EL (cell line): ENCODE measurements around the gene CSTF1.
A peak's percentile ranks its signal among the peaks of the same experiment; 100 is the strongest.
"Not testable (repeated sequence)": the region's sequence is repeated elsewhere in the genome, so short reads cannot be mapped to it uniquely, and the experiment has no call there.

ENCODE experiments used
- DNase-seq: peaks from one replicate; pipeline ENCODE4 v3.0.0-alpha.2; 2016

CSTF1 gene

DNA sequence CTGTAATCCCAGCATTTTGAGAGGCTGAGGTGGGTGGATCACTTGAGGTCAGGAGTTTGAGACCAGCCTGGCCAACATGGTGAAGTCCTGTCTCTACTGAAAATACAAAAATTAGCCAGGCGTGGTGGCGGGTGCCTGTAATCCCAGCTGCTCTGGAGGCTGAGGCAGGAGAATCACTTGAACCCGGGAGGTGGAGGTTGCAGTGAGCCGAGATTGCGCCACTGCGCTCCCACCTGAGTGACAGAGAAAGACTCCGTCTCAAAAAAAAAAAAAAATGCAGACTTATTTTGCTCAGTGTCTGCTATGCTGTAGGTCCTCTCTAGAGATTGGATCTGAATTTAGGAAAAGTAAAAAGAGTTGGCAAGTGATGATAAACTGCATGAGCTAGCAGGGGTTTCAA, 18.8 kb downstream of the CSTF1 start:
- not testable (repeated sequence) for DNase-seq

DNA sequence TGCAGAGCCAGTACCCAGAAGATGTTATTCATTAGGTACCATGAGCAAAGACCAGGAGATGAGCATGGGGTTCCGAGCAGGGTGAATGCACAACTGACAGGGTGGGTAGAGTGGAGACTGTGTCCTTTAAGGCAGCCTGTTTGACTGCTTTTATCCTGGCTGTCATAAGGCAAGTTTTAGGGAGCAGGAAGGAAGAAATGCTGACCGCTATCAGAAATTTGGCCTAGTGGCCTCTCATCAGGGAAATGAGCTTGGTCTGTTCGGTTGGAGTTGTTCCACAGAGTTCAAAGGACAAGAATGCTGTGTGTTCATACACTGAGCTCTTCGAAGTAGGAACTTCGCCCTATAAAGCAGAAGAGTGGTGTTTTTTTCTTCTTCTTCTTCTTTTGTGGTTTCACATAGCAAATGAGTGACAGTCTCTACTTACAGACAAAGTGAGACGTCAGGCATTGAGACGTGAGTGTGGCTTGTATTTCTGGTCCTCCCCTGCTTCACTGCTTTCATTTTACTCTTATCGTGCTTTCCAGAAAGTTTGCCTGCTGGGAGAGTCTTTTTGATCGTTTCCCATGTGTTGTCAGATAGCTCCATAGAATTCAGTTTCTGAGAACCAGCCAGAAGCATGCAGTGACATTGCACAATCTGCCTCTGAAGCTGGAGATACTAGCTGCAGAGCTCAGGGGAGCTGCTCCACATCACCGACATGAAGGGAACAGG, 19.5 kb downstream of the CSTF1 start, which contains the start of gene CASS4:
TSS of gene CASS4 (plus strand) at position 502 of the 714 bp plus-strand sequence. CDS start at position 701, 199 bp downstream.
- DNase-seq, result no peak

DNA sequence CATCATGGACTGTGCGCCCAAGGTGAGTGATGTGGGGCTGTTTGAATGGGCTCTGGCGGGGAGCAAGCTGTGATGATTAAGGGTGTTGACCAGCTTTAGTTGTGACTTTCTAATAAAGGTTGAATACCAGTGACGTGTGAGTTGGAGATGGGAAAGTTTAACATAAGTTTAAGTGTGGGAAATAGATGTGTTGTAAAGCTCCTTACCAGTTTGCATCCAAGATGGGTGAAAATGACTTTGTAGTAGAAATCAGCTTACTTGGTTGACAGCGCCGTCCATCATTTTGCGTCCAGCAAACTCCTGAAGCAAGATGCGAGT, 20.0 kb downstream of the CSTF1 start:
- no peak for DNase-seq

DNA sequence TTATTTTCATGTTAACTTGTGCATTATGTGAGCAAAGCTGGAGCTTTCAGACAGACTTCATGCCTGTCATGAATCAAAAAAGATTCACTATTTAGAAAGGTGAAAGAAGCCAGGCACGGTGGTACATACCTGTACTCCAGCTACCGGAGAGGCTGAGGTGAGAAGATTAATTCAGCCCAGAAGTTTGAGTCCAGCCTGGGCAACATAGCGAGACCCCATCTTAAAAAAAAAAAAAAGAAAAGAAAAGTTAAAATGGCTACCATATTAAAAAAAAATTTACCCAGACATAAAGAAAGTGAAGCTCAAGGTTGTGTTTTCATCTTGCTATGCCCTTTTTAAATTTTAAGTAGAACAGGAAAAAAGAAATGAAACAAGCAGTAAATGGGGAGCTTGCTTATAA, 20.5 kb downstream of the CSTF1 start:
- no peak for DNase-seq

DNA sequence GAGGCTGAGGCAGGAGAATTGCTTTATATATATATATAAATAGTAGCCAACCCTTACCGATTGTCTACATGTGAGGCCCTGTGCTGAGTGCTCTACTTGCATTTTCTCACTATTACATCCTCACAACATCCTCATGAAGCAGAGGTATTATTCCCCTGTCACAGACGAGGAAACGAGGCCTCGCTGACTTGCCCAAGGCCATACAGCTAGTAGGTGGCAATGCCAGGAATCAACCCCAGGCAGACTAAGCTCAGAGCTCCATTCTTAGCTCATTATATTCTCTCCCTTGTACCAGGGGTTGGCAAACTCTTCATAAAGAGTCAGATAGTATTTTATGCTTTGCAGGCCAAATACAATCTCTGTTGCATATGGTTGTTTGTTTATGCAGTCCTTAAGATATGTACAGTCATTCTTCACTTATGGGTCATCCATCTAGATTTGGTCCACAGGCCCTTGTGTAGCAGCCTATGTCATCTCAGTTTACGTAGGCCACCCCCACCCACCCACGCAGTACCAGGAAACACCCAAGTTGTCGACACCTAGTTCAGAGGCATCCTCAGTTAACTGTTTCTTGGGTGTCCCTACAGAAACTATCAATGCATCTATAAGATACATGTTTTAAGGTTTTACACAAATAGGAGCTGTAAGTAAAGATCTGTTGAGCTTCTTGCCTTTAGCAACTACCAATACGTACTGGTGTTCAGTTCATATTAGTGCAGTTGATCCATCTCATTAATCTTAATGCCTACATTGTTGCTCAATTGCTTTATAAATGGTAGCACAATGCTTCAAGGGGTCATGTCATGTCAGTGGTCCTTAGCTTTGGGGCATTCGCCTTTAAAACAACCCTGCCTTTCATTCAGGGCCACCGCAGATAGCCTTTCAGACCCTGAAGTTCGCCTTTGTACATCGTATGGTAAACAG, 22.7 kb downstream of the CSTF1 start:
- peak; percentile 84 for DNase-seq

DNA sequence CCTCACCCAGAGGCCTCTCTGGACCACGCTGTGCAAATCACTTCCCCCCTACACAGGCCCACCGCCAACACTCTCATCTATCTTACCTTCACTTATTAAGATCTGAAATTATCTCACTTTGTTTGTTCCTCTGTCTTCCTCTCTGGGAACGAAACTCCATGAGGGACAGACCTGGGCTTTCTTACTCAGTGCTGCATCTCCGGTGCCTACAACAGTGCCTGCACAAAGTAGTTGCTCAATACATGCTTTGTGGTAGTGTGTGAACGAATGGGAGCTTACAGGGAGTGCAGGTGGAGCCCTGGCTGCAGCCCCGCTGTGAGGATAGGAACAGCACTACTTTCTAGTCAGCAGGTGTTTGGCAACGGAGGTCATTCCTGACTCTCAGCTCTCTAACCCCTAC, 25.0 kb downstream of the CSTF1 start:
- DNase-seq, result no peak

DNA sequence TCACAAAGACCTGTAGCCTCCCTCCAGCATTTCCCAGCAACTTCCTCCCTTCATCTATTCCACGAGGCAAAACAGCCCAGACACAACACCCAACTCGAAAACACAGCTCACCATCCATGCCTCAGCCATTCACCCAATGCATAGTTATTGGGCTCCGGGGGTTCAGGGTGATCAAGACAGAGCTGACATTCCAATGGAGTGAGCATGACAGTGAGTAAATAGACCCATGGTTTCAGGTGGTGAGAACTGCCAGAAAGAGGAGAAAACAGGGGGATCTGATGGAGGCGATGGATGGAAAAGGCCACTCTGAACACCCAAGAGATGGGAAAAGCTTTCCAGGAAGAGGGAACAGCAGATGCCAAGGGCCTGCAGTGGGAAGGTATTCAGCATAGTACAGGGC, 25.5 kb downstream of the CSTF1 start:
- peak; percentile 73 for DNase-seq

DNA sequence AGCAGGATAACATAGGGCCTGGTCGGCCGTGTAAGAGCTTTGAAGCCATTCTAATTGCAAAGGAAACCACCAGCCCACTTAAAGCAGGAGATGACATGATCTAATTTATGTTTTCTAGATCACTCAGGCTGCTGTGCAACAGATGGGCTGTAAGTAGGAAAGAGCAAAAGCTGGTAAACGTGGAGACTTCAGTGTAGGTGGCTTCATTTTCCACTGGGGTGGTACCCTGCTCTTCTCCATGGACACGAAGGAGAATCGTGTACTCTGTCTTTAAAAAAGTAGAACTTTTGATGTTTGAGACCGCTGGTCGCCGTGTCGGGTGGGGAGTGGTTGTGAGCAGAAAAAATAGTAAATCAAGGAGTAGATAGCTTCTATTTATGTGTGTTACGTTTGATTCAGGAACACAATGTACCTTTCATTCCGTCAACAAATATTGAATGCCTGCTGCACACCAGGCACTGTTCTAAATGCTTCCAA, 26.0 kb downstream of the CSTF1 start:
- DNase-seq, result peak; percentile 23

DNA sequence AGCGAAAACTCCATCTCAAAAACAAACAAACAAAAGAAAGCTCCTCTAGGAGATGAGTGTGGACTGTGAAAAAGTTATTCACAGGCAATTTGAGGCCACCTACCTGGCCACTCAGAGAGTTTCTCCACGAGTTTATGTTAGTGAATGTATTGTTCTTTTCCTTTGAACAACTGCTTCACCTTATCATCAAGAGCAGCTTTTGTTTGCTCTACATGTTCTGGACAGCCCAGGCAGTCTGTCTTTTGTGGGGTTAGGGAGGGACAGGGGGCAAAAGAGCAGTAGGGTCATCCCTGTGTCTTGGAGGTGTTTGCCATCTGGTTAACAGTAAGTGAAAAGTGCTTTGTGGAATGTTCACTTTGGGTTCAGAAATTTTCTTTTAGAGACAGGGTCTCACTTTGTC, 27.6 kb downstream of the CSTF1 start:
- no peak for DNase-seq

DNA sequence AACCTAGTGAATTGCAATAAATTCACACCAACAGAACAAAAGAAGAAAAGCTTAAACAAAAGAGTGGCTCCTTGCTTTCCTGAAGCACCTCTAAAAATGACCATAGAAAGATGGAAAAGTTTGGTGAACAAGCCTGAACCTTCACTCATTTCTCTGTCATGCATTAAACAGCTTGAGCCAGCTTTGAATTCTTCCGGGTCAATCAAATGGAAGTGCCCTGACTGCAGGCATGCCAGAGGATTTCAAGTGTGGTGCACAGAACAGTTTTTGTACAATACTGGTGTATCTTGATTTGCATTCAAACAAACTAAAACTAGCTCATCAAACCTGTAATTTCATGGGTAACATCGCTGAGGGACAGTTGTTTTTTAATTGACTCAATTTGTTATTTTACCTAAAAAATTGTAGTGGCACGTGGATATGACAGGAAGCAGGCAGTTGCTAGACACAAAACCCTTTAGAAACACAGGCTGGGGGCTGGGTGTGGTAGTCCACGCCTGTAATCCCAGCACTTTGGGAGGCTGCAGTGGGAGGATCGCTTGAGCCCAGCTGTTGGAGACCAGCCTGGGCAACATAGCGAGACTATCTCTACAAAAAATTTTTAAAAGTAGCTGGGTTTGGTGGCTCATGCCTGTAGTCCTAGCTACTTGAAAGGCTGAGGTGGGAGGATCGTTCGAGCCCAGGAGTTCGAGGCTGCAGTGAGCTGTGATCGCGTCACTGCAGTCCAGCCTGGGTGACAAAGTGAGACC, 28.7 kb downstream of the CSTF1 start:
- no peak for DNase-seq

DNA sequence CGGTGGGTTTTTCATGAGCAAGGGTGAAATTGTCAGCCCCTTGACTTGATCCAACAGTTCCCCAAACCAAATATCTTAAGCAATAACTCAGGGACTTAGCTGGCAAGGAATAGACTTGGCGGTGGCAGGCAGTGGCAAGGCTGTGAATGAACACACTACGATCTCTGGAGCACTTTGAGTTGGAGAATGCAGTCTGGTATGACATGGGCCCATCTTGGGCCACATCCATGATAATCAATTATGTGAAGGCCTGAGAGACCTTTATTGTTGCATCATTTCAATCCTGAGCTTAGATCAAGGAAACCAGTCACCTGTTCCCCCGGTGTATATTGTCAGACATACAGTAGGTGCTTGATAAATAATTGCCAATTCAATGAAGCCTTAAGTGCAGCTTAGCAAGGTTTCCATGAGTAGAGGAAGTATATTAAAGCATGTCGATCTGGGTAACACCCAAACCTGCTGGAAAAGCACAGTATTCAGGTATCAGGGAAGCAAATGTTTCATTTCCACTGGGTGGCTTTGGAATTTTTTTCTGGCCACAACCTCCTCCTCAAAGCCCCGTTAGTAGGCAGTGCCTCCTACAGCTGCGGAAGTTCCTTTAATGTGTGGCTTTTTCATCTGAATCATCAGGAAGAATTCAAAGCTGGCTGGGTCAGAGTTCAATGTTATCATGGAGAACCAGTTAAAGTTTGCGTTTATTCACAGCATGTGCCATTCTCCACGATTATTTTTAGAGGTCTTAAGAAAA, 29.8 kb downstream of the CSTF1 start:
- DNase-seq, result peak; percentile 88

DNA sequence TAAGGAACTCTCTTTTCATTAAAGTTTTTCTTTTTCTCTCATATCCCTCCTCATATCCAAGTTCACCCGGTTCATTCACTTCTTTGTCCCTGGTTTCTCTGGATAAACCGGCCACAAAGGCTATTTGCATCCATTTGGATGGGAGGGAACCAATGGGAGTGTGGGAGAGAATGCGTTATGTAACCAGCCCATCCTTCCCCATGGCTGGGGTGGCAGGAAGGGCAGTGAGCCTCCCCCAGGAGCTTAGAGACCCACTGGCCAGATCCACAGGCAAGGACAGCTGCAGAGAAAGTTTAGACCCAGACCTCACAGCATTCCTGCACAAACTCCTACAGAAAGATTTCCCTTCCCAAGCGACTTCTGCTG, 30.4 kb downstream of the CSTF1 start:
- DNase-seq, result no peak

DNA sequence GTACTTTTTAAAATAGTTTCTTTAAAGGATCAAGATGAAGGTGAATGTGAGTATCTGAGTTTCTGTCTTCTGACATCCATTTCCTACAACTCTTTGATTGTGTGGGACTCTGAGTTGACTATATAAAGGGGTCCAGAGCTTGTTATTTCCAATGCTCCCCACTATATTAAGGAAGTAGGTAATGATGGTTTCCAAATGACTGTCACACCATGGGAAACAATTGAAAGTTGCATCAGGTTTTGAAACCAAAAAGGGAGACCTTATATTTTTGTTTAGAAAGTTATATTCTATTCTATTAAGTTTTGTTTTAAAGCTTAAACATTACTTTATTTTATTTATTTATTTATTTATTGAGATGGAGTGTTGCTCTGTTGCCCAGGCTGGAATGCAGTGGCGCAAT, 30.8 kb downstream of the CSTF1 start:
- no peak for DNase-seq

DNA sequence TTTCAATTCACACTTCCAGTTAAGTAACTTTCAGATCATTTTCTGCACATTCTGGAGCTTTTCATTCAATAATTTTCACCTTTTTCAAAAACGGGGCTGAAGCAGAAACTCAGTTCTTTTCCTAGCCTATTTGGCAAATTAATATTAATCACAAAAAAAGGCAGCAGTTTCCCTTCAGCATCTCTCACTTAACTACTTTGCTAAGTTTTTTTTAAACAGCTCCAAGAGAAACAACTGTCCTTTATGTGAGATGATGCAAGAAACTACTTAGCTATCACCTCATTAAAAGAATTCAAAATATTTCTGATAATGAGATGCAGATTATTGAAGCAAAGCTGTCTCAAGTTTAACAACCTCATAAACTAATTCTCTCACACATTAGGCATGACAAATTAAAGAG, 31.4 kb downstream of the CSTF1 start:
- no peak for DNase-seq

DNA sequence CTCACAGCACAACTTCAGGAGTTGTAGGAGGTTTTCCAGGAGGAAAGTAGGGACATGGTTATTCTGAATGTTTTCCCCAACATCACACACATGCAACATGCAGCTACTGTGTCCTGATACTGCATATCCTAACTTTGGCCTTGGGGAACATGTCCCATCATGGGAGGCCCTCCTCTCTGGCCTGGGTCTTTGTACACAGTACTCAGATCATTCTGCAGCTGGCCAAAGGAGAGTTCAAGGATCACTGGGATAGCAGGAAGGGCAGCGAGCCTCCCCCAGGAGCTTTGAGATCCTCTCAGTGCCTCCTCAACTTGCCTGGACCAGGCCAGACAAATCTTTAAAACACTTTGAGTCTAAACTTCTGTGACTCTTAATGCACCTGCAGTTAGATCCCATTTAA, 32.5 kb downstream of the CSTF1 start:
- no peak for DNase-seq

DNA sequence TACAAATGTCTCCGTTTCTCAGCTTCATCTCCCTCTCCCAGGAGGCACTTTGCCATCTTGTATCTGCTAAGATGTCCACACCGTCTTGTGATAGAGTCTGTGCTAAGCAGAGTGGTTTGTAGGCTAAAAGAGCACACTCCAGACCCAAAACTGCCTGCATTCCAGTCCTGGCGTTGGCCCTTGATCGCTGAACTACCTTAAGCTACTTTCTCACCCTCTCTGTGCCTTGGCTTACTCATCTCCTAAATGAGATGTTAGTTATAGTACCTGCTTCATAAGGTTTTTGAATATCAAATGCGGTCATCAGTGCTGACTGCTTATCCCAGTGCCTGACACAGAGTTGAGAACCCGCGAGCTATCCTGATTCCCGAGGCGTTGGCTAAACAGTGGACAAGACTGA, 33.6 kb downstream of the CSTF1 start:
- DNase-seq, result no peak

DNA sequence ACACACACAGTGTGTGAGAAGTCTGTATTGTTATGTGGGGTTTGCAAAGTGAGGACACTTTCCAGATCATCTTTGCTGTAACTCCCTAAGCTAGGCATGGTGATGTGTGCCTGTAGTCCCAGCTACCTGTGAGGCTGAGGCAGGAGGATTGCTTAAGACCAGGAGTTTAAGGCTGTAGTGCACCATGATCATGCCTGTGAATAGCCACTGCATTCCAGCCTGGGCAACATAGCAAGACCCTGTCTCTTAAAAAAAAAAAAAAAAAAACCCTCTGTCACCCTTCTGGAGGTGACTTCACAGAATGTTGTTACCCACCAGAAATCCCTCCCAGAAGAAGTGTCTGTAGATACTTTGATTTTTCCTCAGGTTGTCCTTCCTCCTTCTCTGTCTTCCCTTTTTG, 34.5 kb downstream of the CSTF1 start:
- no peak for DNase-seq

DNA sequence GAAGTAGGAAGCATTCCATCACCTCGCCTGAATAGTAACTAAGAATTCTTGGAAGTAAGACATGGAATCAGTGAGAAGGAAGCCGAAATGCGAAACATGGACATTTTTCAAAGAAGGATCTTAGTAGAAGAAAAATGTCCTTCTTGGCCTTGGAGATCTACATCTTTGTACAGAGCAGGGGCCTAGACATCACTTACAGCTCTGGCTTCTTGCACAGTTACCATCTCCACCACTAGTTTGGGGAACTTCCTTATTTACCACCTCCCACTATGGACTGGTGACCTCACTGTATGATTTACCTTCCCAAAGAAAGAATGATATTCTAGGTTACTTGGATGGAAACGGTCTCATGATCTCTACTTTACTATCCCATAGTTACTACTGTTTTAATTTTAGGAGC, 35.4 kb downstream of the CSTF1 start:
- no peak for DNase-seq

DNA sequence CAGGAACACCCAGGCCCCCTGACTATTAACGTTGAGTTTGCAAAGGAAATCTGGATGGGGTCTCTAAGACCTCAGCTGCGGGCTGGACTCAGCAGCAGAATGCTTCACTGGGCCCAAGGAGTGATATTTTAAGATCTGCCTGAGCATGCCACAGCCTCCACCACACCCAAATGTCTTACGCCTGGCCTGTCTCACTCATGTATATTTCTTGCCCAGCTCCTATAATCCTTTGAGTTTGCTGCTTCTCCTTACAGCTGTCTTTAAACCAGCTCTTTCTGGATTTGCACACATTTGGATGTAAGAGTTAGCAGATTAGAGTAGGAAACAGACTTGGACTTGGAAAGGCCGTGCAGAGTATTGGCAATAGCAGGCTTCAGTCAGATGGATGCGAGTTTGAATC, 36.0 kb downstream of the CSTF1 start:
- no peak for DNase-seq

DNA sequence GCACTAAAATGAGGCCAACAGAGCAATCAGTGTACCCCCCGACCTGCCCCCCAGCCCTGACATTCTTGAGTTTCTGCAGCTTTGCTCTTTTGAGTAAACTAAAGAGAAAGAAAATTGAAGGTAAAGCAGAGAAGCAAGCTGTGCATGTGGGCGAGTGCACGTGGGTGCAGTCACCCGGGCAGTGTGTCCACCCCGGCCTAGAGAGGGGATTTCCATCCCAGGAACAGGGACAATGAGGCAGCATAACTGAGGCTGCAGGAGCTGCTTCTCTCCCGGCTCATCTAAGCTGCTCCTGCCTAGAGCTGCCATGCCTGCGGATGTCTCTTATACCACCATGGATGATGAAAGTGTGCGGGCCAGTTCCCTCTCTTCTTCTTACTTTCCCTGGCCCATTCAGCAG, 36.4 kb downstream of the CSTF1 start:
- DNase-seq, result no peak

DNA sequence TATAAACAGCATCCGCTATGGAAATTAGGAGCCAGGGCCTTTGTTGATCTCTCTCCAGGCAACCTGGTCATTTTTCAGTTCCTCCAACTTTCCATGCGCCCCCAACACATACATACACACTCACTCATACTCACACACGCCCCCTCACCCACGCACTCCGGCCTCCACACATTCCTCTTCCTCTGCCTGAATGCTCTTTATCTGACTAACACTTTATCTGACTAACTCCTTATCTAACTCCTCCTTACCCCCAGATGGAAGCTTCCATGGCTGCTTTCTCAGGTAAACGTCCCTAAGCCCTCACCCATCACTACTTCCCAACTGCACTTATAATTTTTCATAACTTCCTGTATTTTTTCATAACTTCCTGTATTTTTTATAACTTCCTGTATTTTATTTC, 37.1 kb downstream of the CSTF1 start:
- DNase-seq, result peak; percentile 84

DNA sequence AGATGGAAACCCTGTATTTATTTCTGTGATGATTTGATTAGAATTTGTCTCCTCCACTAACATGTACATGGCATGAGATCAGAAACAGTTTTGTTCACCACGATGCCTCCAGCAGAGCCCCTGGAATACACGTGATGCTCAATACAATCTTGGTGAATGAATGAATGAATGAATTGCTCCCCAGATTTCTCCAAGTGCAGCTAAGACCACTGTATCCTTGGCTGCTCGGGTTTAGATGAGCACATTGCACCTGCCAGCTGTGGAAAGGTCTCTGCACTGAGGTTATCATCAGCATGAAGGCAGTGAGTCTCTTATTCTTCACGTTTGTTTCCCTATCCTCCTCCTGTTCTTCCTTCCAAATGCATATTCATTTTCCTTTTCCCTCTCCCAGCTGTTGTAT, 37.5 kb downstream of the CSTF1 start:
- no peak for DNase-seq

DNA sequence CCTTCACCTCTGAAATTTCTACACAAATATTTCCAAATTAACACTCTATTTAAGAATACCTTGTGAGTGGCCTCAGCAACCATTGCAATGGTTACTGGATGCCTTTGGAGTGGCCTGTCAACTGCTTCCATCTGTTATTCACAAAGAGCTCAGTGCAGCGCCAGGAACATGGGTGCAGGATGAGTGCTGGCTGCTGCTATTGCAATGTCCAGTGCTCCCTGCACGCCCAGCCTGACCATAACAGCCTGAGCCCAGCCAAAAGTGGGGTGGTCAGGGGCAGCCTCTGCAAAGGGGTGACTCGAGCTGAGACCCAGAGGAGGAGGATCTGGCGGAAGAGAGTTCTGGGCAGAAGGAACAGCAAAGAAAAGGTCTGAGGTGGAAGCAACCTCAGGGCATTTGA, 38.0 kb downstream of the CSTF1 start:
- DNase-seq, result no peak
